ENCODE results near the gene JPH3.

- no peak for TF ChIP-seq POLR2A (IDR thresholded peaks at IDR 0.05; ENCODE audit: low read length)
- no peak for TF ChIP-seq GATA1 (IDR thresholded peaks at IDR 0.05; ENCODE audit: low read depth, low read length)
Observed at GRCh38 chr16:87674419-87674818, 72.1 kb downstream of the JPH3 start.
